Hepatocyte (in vitro differentiated cells): ENCODE results near the gene SLX4IP.

Experiments
- EZH2 ChIP-seq: fragments of 200-600 bp; sonication (generic); IDR thresholded peaks from 2 replicates; pipeline ENCODE4 v1.6.1; 2016; ENCODE audit warnings: antibody characterized with exemption, mild to moderate bottlenecking, borderline replicate concordance
- TF ChIP-seq, protein P1 (sequence below): fragments of 200-600 bp; sonication (generic); IDR thresholded peaks from 2 replicates; pipeline ENCODE4 v1.5.1; 2016; ENCODE audit warnings: antibody characterized with exemption, mild to moderate bottlenecking; ENCODE audit not compliant: poor library complexity

DNA sequence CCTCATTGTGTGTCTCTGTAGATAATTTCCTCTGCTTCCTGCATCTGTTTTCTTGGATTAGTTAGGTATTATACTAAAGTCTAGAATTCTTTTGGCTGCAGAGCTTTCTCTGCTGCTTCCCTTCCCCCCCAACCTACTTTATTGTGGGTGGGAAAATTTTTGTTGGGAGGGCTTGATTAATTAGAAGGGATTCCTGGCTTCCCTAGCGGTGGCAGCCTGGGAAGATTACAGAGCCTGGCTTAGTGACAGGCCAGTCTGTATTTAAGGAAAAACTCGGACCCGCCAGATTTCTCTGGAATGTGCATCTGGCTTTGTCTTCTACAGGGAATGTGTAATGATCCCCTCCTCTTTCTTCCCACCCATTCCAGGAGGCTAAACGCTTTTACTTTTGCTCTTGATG lies 31.2 kb downstream of the SLX4IP start:
- TF ChIP-seq, protein P1, sequence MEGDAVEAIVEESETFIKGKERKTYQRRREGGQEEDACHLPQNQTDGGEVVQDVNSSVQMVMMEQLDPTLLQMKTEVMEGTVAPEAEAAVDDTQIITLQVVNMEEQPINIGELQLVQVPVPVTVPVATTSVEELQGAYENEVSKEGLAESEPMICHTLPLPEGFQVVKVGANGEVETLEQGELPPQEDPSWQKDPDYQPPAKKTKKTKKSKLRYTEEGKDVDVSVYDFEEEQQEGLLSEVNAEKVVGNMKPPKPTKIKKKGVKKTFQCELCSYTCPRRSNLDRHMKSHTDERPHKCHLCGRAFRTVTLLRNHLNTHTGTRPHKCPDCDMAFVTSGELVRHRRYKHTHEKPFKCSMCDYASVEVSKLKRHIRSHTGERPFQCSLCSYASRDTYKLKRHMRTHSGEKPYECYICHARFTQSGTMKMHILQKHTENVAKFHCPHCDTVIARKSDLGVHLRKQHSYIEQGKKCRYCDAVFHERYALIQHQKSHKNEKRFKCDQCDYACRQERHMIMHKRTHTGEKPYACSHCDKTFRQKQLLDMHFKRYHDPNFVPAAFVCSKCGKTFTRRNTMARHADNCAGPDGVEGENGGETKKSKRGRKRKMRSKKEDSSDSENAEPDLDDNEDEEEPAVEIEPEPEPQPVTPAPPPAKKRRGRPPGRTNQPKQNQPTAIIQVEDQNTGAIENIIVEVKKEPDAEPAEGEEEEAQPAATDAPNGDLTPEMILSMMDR = no peak
- no peak for TF ChIP-seq EZH2
